Activated T-helper 1 cell treated with anti-CD3 and anti-CD28 coated beads, Interleukin-12 subunit alpha, Interleukin-12 subunit beta, Interleukin-2, Interleukin-4 antibody, amounts not matched to agents 30 ng/mL and 10 ng/mL and 1 ng/mL, durations not matched to agents 14 hours and 24 hours and 36 hours (primary cell): Measurements from ENCODE around the gene MLLT6. TPM values are rescaled to one million over a fixed set of nuclear protein-coding genes. Genes with fewer than 3 reads are reported as not detected.

Source experiments
- DNase-seq: peaks from one replicate; pipeline ENCODE4 v3.0.0; 2021; ENCODE audit warnings: low spot score
- H3K27ac Mint-ChIP-seq: one replicate; pipeline ENCODE4 v1.8.0; 2021; ENCODE audit warnings: mild to moderate bottlenecking, mixed read lengths
- H3K27me3 Mint-ChIP-seq: one replicate; pipeline ENCODE4 v1.8.0; 2022; ENCODE audit warnings: mild to moderate bottlenecking, moderate library complexity, mixed read lengths; ENCODE audit not compliant: insufficient read depth
- H3K36me3 Mint-ChIP-seq: one replicate; pipeline ENCODE4 v1.8.0; 2021; ENCODE audit warnings: low read depth, mixed read lengths
- H3K4me1 Mint-ChIP-seq: one replicate; pipeline ENCODE4 v1.8.0; 2021; ENCODE audit warnings: low read depth, mixed read lengths
- H3K4me3 Mint-ChIP-seq: one replicate; pipeline ENCODE4 v1.8.0; 2021; ENCODE audit warnings: mild to moderate bottlenecking, moderate library complexity, mixed read lengths
- H3K9me3 Mint-ChIP-seq: one replicate; pipeline ENCODE4 v1.8.0; 2021; ENCODE audit warnings: mixed read lengths
- intact Hi-C: fragments of 100-400 bp; cut with micrococcal nuclease; formaldehyde crosslinking; loops from one replicate; pipeline ENCODE4 v1.15.1; 2024
- total RNA-seq: library from RNA; stranded (reverse); gene quantifications from 2 replicates; pipeline ENCODE4 v1.2.3, GENCODE V29; 2022

The MLLT6 gene
- total RNA-seq, 1 donor from 2014 or later, result 250 TPM

DNA sequence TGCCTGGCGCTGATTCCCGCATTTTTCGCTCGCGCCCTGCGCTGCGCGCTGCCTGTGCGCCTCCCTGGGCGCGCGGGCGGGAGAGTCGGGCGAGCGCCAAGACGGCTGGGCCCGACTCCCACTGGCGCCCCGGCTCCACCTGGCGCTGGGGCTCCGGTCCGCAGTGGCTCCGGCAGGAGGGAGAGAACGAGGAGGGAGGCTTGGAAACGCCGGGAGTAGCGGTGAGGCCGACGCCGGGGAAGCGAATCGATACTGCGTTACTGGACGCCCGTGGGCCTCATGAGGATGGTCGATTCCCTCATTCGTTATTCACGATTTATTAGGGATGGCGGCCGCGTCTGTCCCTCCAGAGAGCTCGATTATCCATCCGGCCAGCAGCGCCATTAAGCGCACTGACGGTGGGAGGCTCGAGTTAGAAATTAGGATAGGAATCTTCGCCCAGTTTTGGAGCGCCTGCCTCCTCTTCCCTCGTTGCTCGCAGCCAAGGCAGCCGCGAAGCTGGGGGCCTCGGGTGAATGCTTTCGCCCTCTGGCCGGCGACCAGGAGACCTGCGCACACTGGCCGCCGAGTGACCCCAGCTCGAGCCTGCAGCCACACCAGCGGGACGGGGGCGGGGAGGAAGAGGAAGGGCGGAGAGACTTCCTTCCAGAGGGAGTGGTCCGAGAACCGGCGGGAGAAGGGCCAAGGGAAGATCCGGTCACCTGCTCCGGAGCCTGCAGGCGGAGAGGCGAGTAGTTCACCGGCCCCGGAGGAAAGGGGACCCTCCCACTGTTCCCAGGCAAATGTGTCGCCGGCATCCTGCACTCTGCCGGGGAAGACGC, 44.4 kb downstream of the MLLT6 start:
- no peak for DNase-seq
- Mint-ChIP-seq H3K4me1 (peaks cover 46% of the 10 kb centered on the region), H3K27ac (no peak overlapping the region), H3K9me3 (no peaks in the 10 kb centered on the region), H3K4me3 (peak overlapping the region; percentile 97), H3K36me3 (peaks cover 8% of the 10 kb centered on the region), H3K27me3 (peaks cover 24% of the 10 kb centered on the region)
- intact Hi-C loops, result loop anchor here (5.0 to 10.0 kb wide), 5 partner anchors 147 to 1395 kb away; partner anchors contain the start of genes CACNB1 and FBXL20

DNA sequence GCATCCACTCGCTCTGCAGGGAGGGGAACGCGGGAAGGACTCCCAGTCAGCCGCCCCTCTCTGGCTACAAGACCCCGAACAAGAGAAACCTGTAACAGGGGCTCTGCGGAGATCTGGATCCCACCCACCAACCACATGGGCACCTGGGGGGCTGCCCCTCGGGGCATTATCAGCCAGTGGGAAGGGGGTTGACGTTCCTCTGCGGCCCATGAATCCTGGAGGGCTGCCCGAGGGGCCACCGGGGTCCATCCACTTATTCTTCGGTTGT, 44.9 kb downstream of the MLLT6 start:
- H3K4me1 Mint-ChIP-seq, result peaks cover 50% of the 10 kb centered on the region
- H3K27ac Mint-ChIP-seq, result no peak overlapping the region
- no peak for DNase-seq
- intact Hi-C loops, result loop anchor here (5.0 kb wide), 4 partner anchors 148 to 1362 kb away; partner anchors contain the start of genes CACNB1 and FBXL20
- H3K36me3 Mint-ChIP-seq, result peaks cover 11% of the 10 kb centered on the region
- H3K4me3 Mint-ChIP-seq, result peak overlapping the region; percentile 97
- peaks cover 24% of the 10 kb centered on the region for H3K27me3 Mint-ChIP-seq
- H3K9me3 Mint-ChIP-seq, result no peaks in the 10 kb centered on the region

DNA sequence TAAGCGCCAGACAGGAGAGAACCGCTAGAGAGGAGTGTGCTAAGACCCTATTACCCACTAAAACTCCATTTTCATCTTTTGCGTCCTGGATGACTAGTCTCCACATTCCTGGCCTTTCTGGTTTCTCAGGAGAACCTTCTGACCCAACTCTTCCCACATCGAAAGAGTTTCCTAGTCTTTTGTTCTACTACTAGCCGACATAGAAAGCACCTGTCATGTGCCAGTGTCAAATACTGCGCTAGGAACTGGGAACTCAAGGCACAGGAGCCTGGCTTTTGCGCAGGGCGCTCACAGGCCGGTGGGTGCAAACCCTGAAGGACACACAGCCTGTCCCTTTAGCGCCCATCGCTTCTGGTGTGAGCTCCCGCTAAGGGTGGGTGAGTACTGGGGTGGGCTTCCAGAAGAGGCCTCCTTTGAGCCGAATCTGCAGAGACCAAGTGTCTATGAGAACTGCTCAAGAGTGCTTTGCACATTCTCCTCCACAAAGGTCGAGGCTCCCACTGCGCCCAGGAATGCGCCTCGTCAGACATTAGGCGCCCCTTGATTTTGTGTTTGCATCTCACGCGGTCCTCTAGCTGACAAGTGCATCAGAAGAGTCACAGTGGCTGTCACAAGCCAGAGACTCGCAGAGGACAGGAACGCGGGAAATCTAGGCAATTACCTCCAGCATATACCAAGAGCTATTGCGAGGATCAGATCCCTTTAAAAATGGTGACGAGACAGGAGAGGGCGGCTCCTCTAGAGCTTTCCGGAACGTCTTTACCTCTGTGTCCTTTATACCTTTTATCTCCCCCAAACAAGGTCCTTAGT, 45.4 kb downstream of the MLLT6 start:
- intact Hi-C loops, result loop anchor here (5.0 kb wide), 4 partner anchors 148 to 1362 kb away; partner anchors contain the start of genes CACNB1 and FBXL20
- peaks cover 11% of the 10 kb centered on the region for H3K36me3 Mint-ChIP-seq
- H3K27ac Mint-ChIP-seq, result peak overlapping the region; percentile 98
- no peaks in the 10 kb centered on the region for H3K9me3 Mint-ChIP-seq
- no peak for DNase-seq
- peak overlapping the region; percentile 97 for H3K4me3 Mint-ChIP-seq
- peaks cover 24% of the 10 kb centered on the region for H3K27me3 Mint-ChIP-seq
- peaks cover 48% of the 10 kb centered on the region for H3K4me1 Mint-ChIP-seq

DNA sequence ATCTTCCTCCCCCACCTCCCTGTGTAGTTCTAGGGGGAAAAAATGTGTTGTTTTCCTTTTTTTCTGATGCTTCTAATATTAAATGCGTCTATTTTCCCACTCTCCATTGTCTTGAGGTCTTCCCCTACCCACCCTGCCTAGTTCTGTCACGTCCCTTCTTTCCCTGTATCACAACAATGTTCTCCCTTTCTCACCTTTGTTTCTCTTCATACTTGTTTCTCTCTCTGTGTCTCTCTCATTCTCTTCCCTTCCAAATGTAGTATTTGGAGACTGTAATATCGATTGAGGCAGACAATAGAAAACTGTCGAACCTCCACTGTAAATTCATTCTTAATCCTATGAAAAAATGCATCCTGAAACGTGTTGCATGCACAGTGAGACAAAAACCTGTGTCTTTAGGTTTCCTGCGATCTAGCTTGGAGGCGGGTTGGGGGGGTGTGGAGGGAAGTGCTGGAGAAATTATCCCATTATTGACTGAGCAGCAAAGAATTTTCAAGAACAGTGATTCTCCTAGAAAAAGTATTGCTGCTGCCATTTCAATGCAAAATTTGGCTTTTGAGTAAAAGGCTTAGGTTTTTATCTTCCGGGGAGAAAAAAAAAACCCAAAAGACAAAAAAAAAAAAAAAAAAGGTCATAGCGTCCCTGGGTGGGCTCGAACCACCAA, 46.2 kb downstream of the MLLT6 start:
- H3K36me3 Mint-ChIP-seq, result peaks cover 18% of the 10 kb centered on the region
- H3K4me3 Mint-ChIP-seq, result peak overlapping the region; percentile 97
- H3K4me1 Mint-ChIP-seq, result peaks cover 40% of the 10 kb centered on the region
- no peaks in the 10 kb centered on the region for H3K9me3 Mint-ChIP-seq
- H3K27ac Mint-ChIP-seq, result peak overlapping the region; percentile 98
- intact Hi-C loops, result loop anchor here (5.0 kb wide), 4 partner anchors 149 to 1361 kb away; partner anchors contain the start of genes CACNB1 and FBXL20
- peaks cover 19% of the 10 kb centered on the region for H3K27me3 Mint-ChIP-seq
- DNase-seq, result no peak

DNA sequence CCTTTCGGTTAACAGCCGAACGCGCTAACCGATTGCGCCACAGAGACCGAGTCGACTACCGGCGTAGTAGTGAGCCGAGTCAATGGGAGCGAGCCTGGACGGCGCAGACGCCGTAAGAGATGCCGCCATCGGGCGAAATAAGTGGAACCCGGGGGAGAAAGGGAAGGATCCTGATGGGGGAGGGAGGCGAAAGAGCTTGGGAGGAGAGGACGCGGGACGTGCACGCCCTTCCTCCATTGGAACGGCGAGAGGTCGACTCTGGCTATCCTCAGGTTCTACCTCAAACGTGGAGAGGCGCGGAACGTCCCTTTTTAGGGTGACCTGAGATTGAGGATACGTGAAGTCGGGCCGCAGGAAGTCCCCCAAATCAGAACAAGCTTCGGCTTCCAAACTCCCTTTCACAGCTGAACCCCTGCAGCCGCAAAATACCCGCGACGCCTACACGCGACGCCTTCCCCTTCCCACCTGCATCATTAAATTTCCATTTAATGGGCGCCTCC, 46.8 kb downstream of the MLLT6 start:
- H3K4me1 Mint-ChIP-seq, result peaks cover 35% of the 10 kb centered on the region
- intact Hi-C loops, result loop anchor here (1.0 to 5.0 kb wide), 14 partner anchors 22 to 1360 kb away; partner anchors contain the start of genes CACNB1, CDK12, CISD3 and FBXL20
- no peaks in the 10 kb centered on the region for H3K9me3 Mint-ChIP-seq
- peaks cover 15% of the 10 kb centered on the region for H3K27me3 Mint-ChIP-seq
- H3K36me3 Mint-ChIP-seq, result peaks cover 20% of the 10 kb centered on the region
- peak overlapping the region; percentile 98 for H3K27ac Mint-ChIP-seq
- DNase-seq, result peak; percentile 81
- H3K4me3 Mint-ChIP-seq, result peak overlapping the region; percentile 97

DNA sequence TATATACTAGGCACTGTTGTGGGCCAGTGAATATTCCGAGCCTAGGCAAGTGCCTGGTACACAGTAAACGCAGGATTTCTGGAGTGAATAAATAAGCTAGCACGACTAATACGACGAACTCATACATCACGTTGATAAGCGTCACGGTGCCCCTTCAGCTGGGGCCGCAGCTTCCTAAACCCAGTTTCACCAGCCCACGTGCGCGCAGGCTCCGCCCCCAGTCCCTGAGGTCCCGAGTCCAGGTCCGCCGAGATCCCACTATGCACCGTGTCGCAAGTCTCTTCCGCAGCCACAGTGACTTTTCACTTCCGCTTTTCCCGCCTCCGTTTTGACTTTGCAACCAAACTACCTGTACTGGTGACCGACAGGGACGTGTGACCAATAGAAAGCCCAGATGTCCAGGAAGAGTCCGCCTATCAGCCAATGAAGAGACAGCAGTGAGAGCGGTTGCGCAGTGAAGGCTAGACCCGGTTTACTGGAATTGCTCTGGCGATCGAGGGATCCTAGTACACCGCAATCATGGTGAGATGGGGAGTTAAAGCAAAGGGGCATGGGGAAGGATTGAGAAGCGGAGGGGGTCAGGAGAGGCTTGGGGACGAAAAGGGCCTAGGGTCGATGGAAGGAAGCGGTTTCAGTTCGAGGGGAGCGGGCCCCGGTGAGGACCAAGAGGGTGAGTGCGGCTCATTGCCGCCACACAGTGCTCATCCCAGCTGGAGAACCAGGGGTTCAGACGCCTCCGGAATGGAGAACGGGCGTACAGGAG, 47.4 kb downstream of the MLLT6 start, which contains the start of gene PSMB3:
Gene PSMB3 (plus strand): TSS at position 434 of the 763 bp plus-strand sequence. CDS start 86 bp downstream, at position 520.
- Mint-ChIP-seq H3K9me3 (no peaks in the 10 kb centered on the region), H3K4me1 (peaks cover 35% of the 10 kb centered on the region), H3K4me3 (peak within 1 kb of the TSS; percentile 97), H3K36me3 (peaks cover 20% of the 10 kb centered on the region), H3K27me3 (peaks cover 14% of the 10 kb centered on the region), H3K27ac (peak within 1 kb of the TSS; percentile 98)
- intact Hi-C loops, result loop anchor here (1.0 to 5.0 kb wide), 14 partner anchors 22 to 1360 kb away; partner anchors contain the start of genes CACNB1, CDK12, CISD3 and FBXL20
- peak; percentile 97 for DNase-seq

DNA sequence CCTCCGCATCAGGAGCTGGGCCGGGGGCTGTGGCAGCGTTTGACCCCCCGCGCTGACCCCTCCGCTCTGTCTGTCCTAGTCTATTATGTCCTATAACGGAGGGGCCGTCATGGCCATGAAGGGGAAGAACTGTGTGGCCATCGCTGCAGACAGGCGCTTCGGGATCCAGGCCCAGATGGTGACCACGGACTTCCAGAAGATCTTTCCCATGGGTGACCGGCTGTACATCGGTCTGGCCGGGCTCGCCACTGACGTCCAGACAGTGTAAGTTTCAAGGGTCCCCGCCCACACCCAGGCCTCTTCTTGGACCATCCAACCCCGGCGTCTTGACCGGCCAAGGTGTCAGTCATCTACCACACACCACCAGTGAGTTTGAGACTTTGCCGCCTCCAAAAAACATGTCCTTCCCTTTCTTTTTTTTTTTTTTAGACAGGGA, 48.0 kb downstream of the MLLT6 start:
- peaks cover 14% of the 10 kb centered on the region for H3K27me3 Mint-ChIP-seq
- peak overlapping the region; percentile 97 for H3K4me3 Mint-ChIP-seq
- intact Hi-C loops, result loop anchor here (2.0 to 5.0 kb wide), 5 partner anchors 151 to 1359 kb away; partner anchors contain the start of genes CACNB1 and FBXL20
- peaks cover 35% of the 10 kb centered on the region for H3K4me1 Mint-ChIP-seq
- peaks cover 20% of the 10 kb centered on the region for H3K36me3 Mint-ChIP-seq
- DNase-seq, result no peak
- peak overlapping the region; percentile 52 for H3K27ac Mint-ChIP-seq
- H3K9me3 Mint-ChIP-seq, result no peaks in the 10 kb centered on the region

DNA sequence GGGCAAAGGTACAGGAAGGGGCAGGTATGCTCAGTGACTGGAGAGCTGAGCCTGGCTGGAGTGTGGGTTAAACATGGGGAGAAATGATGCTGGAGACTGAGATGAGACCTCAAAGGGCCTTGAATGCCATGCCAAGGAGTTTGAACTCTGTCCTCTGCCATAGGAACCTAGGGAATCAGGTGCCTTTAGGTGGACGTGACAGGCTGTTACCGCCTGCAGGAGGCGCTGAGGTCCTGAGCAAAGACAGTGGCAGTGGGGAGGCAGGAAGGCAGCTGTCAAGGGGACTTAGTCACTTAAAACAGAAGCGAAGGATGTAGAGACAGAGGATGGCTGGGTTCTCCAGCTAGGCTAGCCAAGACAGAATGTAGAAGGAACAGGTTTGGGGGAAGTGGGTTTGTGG, 56.5 kb downstream of the MLLT6 start:
- H3K27ac Mint-ChIP-seq, result no peak overlapping the region
- peaks cover 20% of the 10 kb centered on the region for H3K4me1 Mint-ChIP-seq
- peaks cover 52% of the 10 kb centered on the region for H3K36me3 Mint-ChIP-seq
- intact Hi-C loops, result no loop called here
- H3K9me3 Mint-ChIP-seq, result no peaks in the 10 kb centered on the region
- DNase-seq, result no peak
- H3K27me3 Mint-ChIP-seq, result no peaks in the 10 kb centered on the region
- no peak overlapping the region for H3K4me3 Mint-ChIP-seq

DNA sequence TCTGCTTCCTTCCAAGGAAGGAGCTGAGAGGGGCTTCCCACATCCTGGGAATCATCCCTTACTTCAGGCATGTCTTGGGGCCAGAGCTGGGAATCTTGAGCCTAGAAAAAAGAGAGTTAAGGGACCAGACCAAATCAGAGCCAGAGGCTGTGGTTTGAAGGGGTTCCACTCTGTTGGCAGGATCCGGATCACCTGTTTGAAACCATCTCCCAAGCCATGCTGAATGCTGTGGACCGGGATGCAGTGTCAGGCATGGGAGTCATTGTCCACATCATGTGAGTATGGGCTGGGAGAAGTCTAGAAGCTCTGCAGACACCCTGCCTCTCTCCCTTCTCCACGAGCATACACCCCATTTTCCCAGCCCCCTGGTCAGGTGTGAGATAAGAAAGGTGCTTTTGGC, 57.2 kb downstream of the MLLT6 start:
- Mint-ChIP-seq H3K9me3 (no peaks in the 10 kb centered on the region), H3K4me3 (no peak overlapping the region), H3K27me3 (no peaks in the 10 kb centered on the region), H3K4me1 (peaks cover 20% of the 10 kb centered on the region), H3K27ac (no peak overlapping the region), H3K36me3 (peaks cover 59% of the 10 kb centered on the region)
- no peak for DNase-seq
- intact Hi-C loops, result no loop called here

DNA sequence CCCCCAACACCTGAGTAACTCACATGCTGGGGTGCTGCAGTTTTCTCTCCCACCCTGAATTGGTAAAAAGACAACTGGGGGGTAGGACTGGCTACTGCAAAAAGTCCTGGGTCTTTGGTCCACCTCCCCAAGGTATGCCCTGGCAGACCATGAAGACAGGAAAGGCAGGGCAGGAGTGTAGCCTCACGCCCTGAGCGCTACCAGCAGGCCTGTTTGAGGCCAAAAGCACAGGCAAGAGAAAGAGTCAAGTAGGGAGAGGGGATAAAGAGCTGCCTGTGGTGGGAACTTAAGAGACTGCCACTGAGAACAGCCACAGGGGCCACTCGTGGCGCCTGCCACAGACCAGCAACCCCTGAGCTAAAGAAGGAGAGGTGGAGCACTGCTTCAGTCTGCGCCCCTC, 61.3 kb downstream of the MLLT6 start:
- H3K27me3 Mint-ChIP-seq, result no peaks in the 10 kb centered on the region
- intact Hi-C loops, result no loop called here
- H3K27ac Mint-ChIP-seq, result no peak overlapping the region
- DNase-seq, result no peak
- H3K36me3 Mint-ChIP-seq, result peaks cover 71% of the 10 kb centered on the region
- H3K4me1 Mint-ChIP-seq, result peaks cover 13% of the 10 kb centered on the region
- no peak overlapping the region for H3K4me3 Mint-ChIP-seq
- H3K9me3 Mint-ChIP-seq, result no peaks in the 10 kb centered on the region

DNA sequence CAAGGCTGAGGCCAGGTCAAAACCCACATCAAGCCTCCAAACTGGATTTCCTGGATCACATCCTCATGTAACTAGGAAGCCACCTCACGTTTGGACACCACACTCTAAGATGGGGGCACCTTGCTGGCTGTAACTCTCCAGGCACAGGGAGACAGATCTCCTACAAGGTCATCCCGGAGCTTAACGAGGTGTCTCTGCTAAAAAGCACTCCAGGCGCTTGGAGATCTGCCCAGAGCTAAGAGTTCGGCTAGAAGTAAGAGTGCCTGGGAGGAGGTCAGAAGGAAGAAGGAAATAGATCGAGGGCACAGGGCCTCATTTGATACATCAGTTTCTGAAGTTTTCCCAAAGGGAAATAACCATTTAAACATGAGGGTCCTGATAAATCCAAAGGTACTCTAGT, 63.3 kb downstream of the MLLT6 start:
- Mint-ChIP-seq H3K27ac (no peak overlapping the region), H3K36me3 (peaks cover 69% of the 10 kb centered on the region)

DNA sequence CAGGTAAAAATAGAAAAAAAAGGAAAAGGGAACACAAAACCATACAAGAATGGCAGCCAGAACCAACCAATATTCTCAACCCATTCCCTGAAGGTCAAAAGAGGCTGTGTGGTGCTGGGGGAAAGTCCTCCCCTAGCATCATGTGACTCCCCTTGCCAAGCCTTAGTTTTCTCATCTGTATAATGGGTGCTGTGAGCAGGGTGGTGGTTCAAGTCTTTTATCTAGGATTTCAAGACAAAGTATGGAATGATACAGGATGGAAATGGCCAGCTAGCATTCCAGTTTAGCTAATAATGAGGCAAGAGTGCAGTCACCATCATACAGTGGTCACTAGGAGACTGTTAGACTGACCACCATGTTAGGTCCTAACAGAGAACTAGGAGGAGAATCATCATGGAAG, 68.2 kb downstream of the MLLT6 start:
- no peaks in the 10 kb centered on the region for H3K9me3 Mint-ChIP-seq
- no peak for DNase-seq
- H3K27ac Mint-ChIP-seq, result no peak overlapping the region
- no peak overlapping the region for H3K4me3 Mint-ChIP-seq
- H3K27me3 Mint-ChIP-seq, result no peaks in the 10 kb centered on the region
- intact Hi-C loops, result no loop called here
- H3K36me3 Mint-ChIP-seq, result peaks cover 46% of the 10 kb centered on the region
- no peaks in the 10 kb centered on the region for H3K4me1 Mint-ChIP-seq

More for the DNA sequence above, 63.3 kb downstream of the MLLT6 start:
- Mint-ChIP-seq H3K9me3 (no peaks in the 10 kb centered on the region), H3K4me3 (no peak overlapping the region), H3K4me1 (no peaks in the 10 kb centered on the region), H3K27me3 (no peaks in the 10 kb centered on the region)
- intact Hi-C loops, result no loop called here
- no peak for DNase-seq
